Natural killer cell (primary cell): ENCODE measurements around the gene NCAM2. TPM values are rescaled to one million over a fixed set of nuclear protein-coding genes. Genes with fewer than 3 reads are reported as not detected.

Experiments used
- ATAC-seq, 3 donors: fragments of 150-1000 bp in 2 of 3; fragments of 200-7000 bp in 1 of 3; cut with Tn5 transposase; 1 replicate in 1 of 3; 2 replicates in 2 of 3; pipeline ENCODE4 v1.10.0; 2021; ENCODE audit warnings: mild to moderate bottlenecking in 2 of 3, moderate library complexity in 2 of 3
- DNase-seq, 2 donors: peaks; one replicate each; pipeline versions ENCODE4 v3.0.0 to v3.0.0-alpha.2; 2013 to 2021; ENCODE audit warnings: mixed read lengths in 1 of 2
- H3K27ac ChIP-seq: one replicate; pipeline ENCODE4 v1.5.1; 2013; ENCODE audit warnings: mild to moderate bottlenecking, low read length
- H3K27me3 ChIP-seq: one replicate; pipeline ENCODE4 v1.6.1; 2013; ENCODE audit warnings: low read length; ENCODE audit not compliant: control insufficient read depth, insufficient read depth
- H3K36me3 ChIP-seq: one replicate; pipeline ENCODE4 v1.6.1; 2013; ENCODE audit warnings: low read length; ENCODE audit not compliant: control insufficient read depth, insufficient read depth
- H3K4me1 ChIP-seq: one replicate; pipeline ENCODE4 v1.6.1; 2013; ENCODE audit warnings: low read length; ENCODE audit not compliant: control insufficient read depth, insufficient read depth
- H3K4me3 ChIP-seq: one replicate; pipeline ENCODE4 v1.5.1; 2013; ENCODE audit warnings: low read length
- H3K9me3 ChIP-seq: one replicate; pipeline ENCODE4 v1.6.1; 2013; ENCODE audit warnings: low read length; ENCODE audit not compliant: control insufficient read depth, insufficient read depth
- H3K27ac Mint-ChIP-seq, 2 donors: one replicate each; pipeline ENCODE4 v1.8.0; 2022; ENCODE audit warnings: mild to moderate bottlenecking in 2 of 2, mixed read lengths in 2 of 2, moderate library complexity in 1 of 2
- H3K27me3 Mint-ChIP-seq, 2 donors: one replicate each; pipeline ENCODE4 v1.8.0; 2022; ENCODE audit warnings: low read depth in 2 of 2, mixed read lengths in 2 of 2
- H3K36me3 Mint-ChIP-seq: one replicate; pipeline ENCODE4 v1.8.0; 2022; ENCODE audit warnings: mixed read lengths
- H3K4me1 Mint-ChIP-seq, 2 donors: one replicate each; pipeline ENCODE4 v1.8.0; 2022; ENCODE audit warnings: mixed read lengths in 2 of 2
- H3K4me3 Mint-ChIP-seq: one replicate; pipeline ENCODE4 v1.8.0; 2022; ENCODE audit warnings: mild to moderate bottlenecking, moderate library complexity, mixed read lengths
- H3K9me3 Mint-ChIP-seq, 2 donors: one replicate each; pipeline ENCODE4 v1.8.0; 2022; ENCODE audit warnings: mixed read lengths in 2 of 2
- CTCF ChIP-seq: fragments of 200-600 bp; IDR thresholded peaks from one replicate; pipeline ENCODE4 v1.8.0; 2022; ENCODE audit warnings: antibody characterized with exemption
- WGBS: methylation state at CpG from one replicate; pipeline ENCODE4 v1.1.7; 2013; ENCODE audit warnings: missing lambda C conversion rate; ENCODE audit not compliant: insufficient coverage; 5-methylcytosine and 5-hydroxymethylcytosine counted together
- intact Hi-C: fragments of 100-400 bp; cut with micrococcal nuclease; formaldehyde crosslinking; loops from one replicate; pipeline ENCODE4 v1.14.2; 2022
- total RNA-seq, 4 donors: library from RNA; stranded (reverse); fragments of 120-200 nt in 1 of 4; gene quantifications; one replicate each; pipeline versions ENCODE4 v1.2.3 to v1.2.4, GENCODE V29; 2013 to 2022

NCAM2 gene
- total RNA-seq, 3 donors from 2014 or later (not counting 1 experiment from before 2014, with no cell fraction given) = not detected

- Histone ChIP-seq H3K9me3 (no peaks in the 10 kb centered on the region), H3K27me3 (peaks cover 9% of the 10 kb centered on the region), H3K36me3 (no peaks in the 10 kb centered on the region), H3K4me3 (no peak overlapping the region), H3K27ac (no peak overlapping the region), H3K4me1 (peaks cover 14% of the 10 kb centered on the region)
- Mint-ChIP-seq H3K9me3 (no peaks in the 10 kb centered on the region), H3K27me3 (no peaks in the 10 kb centered on the region), H3K36me3 (no peaks in the 10 kb centered on the region), H3K27ac (no peak overlapping the region), H3K4me1 (peaks cover 12 to 26% of the 10 kb centered on the region in 2 donors), H3K4me3 (peak overlapping the region; percentile 66)
- WGBS = 62% methylated on average over 2 of the region's 5 CpGs
- TF ChIP-seq CTCF = no peak
- ATAC-seq (no peak), DNase-seq (no peak)
- intact Hi-C loops = no loop called here
Observed at GRCh38 chr21:20998886-20999285, 677 bp downstream of the NCAM2 start.

DNA sequence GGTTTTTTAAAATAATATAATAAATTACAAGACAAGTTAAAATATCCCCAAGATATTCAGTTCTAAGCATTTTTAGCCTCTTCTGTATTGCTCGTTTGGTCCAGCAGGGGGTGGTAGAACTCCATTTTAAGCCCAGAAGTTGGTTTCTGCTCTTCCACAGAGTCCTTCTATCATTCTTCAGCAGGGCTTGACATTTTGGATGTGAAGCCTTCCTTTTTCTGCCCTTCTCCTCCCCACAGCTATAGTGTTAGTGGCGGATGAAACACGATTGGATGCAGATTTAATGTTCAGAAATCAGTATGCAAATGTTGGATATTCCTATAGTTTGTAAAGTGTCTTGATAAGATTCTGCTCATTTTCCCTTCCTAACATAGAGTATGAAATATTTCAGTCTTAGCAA lies 1.4 kb downstream of the NCAM2 start:
- Histone ChIP-seq H3K9me3 (no peaks in the 10 kb centered on the region), H3K4me1 (peaks cover 14% of the 10 kb centered on the region), H3K27me3 (peaks cover 9% of the 10 kb centered on the region), H3K36me3 (no peaks in the 10 kb centered on the region), H3K27ac (no peak overlapping the region), H3K4me3 (no peak overlapping the region)
- DNase-seq = peak; percentile 20 to 45
- Mint-ChIP-seq H3K4me3 (peak overlapping the region; percentile 58), H3K36me3 (no peaks in the 10 kb centered on the region), H3K27me3 (peaks cover 0 to under 1% of the 10 kb centered on the region in 2 donors), H3K4me1 (peaks cover 12 to 26% of the 10 kb centered on the region in 2 donors), H3K27ac (no peak overlapping the region), H3K9me3 (no peaks in the 10 kb centered on the region)
- ATAC-seq = peak in 1 of 3 donors; percentile 30
- TF ChIP-seq CTCF = peak; percentile 69
- WGBS = 0% methylated on average over 1 of the region's 3 CpGs
- intact Hi-C loops = loop anchor here (2.0 kb wide), 1 partner anchor 1793 kb away; no protein-coding TSS in a partner anchor

DNA sequence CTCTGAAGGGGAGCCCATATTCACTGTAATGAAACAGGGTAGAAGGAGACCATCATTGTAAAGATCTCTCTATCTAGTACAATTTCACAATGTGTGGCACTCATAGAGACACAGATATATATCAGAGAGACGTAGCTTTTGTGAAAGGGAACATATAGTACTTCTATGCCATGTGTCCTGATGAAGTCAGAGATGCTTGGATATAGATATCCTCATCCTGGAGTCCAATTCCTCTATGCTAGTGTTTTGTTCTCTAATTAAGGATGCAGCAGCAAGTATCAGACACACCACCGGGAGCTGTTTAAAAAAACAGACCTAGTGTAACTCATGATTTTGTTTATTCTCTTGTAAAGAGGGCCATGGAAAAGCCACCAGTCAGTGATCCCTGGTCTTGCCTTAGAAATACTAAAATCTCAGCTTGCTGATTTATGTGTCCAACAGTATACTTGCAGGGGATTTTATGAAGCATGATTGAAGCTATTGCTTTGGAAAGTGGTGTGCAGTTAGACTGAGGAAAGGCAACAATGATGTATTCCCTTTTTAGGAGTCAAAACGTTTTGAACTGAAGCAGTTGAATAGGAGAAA lies 2.5 kb downstream of the NCAM2 start:
- Mint-ChIP-seq H3K36me3 (no peaks in the 10 kb centered on the region), H3K27ac (no peak overlapping the region), H3K4me1 (peaks cover 12 to 19% of the 10 kb centered on the region in 2 donors), H3K27me3 (peaks cover 0 to 4% of the 10 kb centered on the region in 2 donors), H3K9me3 (no peaks in the 10 kb centered on the region), H3K4me3 (no peak overlapping the region)
- DNase-seq = no peak
- H3K4me3 ChIP-seq = no peak overlapping the region
- no peak for TF ChIP-seq CTCF
- 91% methylated on average over 2 of the region's 3 CpGs for WGBS
- H3K4me1 ChIP-seq = peaks cover 14% of the 10 kb centered on the region
- ATAC-seq = no peak
- peaks cover 9% of the 10 kb centered on the region for H3K27me3 ChIP-seq
- intact Hi-C loops = loop anchor here (2.0 kb wide), 1 partner anchor 1792 kb away; no protein-coding TSS in a partner anchor
- H3K36me3 ChIP-seq = no peaks in the 10 kb centered on the region
- H3K27ac ChIP-seq = no peak overlapping the region
- H3K9me3 ChIP-seq = no peaks in the 10 kb centered on the region
